ENCODE results near the gene PXDN. TPM values are rescaled to one million over a fixed set of nuclear protein-coding genes. Genes with fewer than 3 reads are reported as not detected.
"Not testable (repeated sequence)": the region's sequence is repeated elsewhere in the genome, so short reads cannot be mapped to it uniquely, and the experiment has no call there.

Gene PXDN
- total RNA-seq, 4 donors from 2014 or later, result 7.0 to 9.5 (median 9.4) TPM

GRCh38 chr2:1769703-1770422, 25.5 kb upstream of the PXDN start:
- TF ChIP-seq CTCF (IDR thresholded peaks at IDR 0.05) (peak; percentile 37 to 59), POLR2A (IDR thresholded peaks at IDR 0.05) (no peak), POLR2AphosphoS5 (IDR thresholded peaks at IDR 0.05) (no peak), EP300 (IDR thresholded peaks at IDR 0.05) (no peak)
- H3K36me3 ChIP-seq, result no peaks in the 10 kb centered on the region
- H3K4me3 ChIP-seq, result no peak overlapping the region
- DNase-seq (ENCODE audit: low spot score in 2 of 2), result peak; percentile 62 to 83
- H3K27me3 ChIP-seq, result no peaks in the 10 kb centered on the region
- no peaks in the 10 kb centered on the region for H3K9me3 ChIP-seq
- H3K27ac ChIP-seq, result no peak overlapping the region
- WGBS, result 67% methylated on average over 13 of the region's 13 CpGs
- no peaks in the 10 kb centered on the region for H3K4me1 ChIP-seq

GRCh38 chr2:1767939-1768691, 23.8 kb upstream of the PXDN start:
- Histone ChIP-seq H3K36me3 (no peaks in the 10 kb centered on the region), H3K27ac (no peak overlapping the region), H3K4me1 (no peaks in the 10 kb centered on the region), H3K9me3 (no peaks in the 10 kb centered on the region), H3K4me3 (no peak overlapping the region), H3K27me3 (no peaks in the 10 kb centered on the region)
- 94% methylated on average over 23 of the region's 23 CpGs for WGBS
- TF ChIP-seq POLR2A (IDR thresholded peaks at IDR 0.05) (no peak), CTCF (IDR thresholded peaks at IDR 0.05) (no peak)
- peak; percentile 49 to 71 for DNase-seq (ENCODE audit: low spot score in 2 of 2)

DNA sequence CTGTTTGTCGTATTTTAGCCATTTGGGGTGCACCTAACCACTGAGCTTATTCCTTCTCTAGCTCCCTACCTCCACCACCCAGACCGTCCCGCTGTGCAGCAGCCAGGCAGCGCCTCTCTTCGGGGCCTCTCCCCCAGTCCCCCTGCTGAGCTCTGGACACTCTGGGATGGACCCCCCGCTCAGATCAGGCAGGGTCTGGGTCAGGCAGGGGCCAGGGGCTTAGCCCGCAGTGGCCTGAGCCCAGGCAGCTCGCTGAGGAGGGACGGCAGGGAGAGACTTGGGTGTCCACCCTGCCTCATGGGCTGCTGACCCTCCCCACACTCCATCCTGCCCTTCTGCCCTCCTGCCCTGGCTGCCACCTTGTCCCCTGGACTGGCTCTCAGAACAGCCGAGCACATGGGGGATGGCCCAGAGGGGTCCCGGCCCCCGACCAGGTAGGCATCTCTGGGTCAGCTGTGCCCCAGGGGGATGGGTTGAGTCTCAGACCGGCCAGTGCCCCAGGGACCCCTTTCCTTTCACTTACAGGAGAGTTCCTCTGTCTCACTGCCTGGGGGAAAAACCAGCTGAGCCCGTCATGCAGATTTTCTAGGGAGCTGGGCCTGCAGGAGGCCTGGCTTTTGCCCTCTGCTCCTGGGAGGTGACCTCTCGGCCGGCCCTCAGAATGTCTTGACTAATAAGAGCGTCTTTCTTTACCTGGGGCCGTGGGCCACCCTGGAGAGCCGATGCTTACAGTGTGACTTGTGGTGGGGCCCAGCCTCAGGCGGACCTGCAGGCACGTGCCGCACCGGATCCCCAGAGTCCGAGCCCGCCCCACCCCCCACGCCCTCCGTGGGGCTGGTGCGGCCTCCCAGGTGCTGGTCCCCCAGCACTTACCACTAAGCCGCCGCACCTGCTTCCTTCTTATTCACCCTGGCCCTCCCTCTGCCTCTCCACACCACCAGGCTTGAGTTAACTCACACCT, 22.8 kb upstream of the PXDN start:
- H3K27me3 ChIP-seq, result no peaks in the 10 kb centered on the region
- H3K9me3 ChIP-seq, result no peaks in the 10 kb centered on the region
- WGBS, result 82% methylated on average over 24 of the region's 30 CpGs
- no peak overlapping the region for H3K4me3 ChIP-seq
- H3K36me3 ChIP-seq, result no peaks in the 10 kb centered on the region
- TF ChIP-seq POLR2A (IDR thresholded peaks at IDR 0.05) (no peak), POLR2AphosphoS5 (IDR thresholded peaks at IDR 0.05) (no peak), CTCF (IDR thresholded peaks at IDR 0.05) (no peak), EP300 (IDR thresholded peaks at IDR 0.05) (no peak)
- no peaks in the 10 kb centered on the region for H3K4me1 ChIP-seq
- no peak overlapping the region for H3K27ac ChIP-seq
- peak; percentile 37 to 77 for DNase-seq (ENCODE audit: low spot score in 2 of 2)

DNA sequence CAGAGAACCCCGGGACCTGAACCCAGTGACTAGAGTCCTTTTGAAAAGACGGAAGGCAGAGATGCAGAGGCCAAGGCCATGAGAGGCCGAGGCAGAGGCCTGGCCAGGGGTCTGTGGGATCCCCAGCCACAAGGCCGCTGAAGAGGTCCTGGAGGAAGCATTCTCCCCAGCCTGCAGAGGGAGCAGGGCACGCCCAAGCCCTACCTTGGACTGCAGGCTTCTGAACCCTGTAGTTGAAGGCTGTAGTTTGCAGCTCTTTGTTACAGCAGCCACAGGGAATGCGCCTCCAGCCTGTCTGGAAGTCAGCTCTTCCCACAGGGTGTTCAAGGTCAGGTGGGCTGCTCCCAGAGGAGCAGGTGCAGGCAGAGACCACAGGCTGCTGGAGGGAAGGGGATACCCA, 22.1 kb upstream of the PXDN start:
- Histone ChIP-seq H3K36me3 (no peaks in the 10 kb centered on the region), H3K27me3 (no peaks in the 10 kb centered on the region), H3K9me3 (no peaks in the 10 kb centered on the region), H3K4me1 (no peaks in the 10 kb centered on the region), H3K27ac (no peak overlapping the region), H3K4me3 (no peak overlapping the region)
- WGBS, result 88% methylated on average over 6 of the region's 6 CpGs
- TF ChIP-seq POLR2AphosphoS5 (IDR thresholded peaks at IDR 0.05) (no peak), CTCF (IDR thresholded peaks at IDR 0.05) (no peak), EP300 (IDR thresholded peaks at IDR 0.05) (no peak), POLR2A (IDR thresholded peaks at IDR 0.05) (no peak)
- peak in 1 of 2 donors; percentile 14 for DNase-seq (ENCODE audit: low spot score in 2 of 2)

GRCh38 chr2:1765201-1765600, 20.9 kb upstream of the PXDN start:
- WGBS, result 90% methylated on average over 2 of the region's 2 CpGs
- not testable (repeated sequence) for H3K27me3 ChIP-seq; H3K9me3 ChIP-seq; H3K4me1 ChIP-seq; H3K4me3 ChIP-seq; DNase-seq (ENCODE audit: low spot score in 2 of 2); H3K27ac ChIP-seq; H3K36me3 ChIP-seq

All from suprapubic skin (tissue), 4 donors.